Right lobe of liver (tissue), 6 donors: ENCODE measurements around the gene CA7. TPM values are rescaled to one million over a fixed set of nuclear protein-coding genes. Genes with fewer than 3 reads are reported as not detected.
A peak's percentile ranks its signal among the peaks of the same experiment; 100 is the strongest.
"Not testable (repeated sequence)": the region's sequence is repeated elsewhere in the genome, so short reads cannot be mapped to it uniquely, and the experiment has no call there.

Experiments
- ATAC-seq, 4 donors: fragments of 200-7000 bp; cut with Tn5 transposase; one replicate each; pipeline ENCODE4 v1.9.1; 2020; ENCODE audit warnings: mild to moderate bottlenecking in 4 of 4, moderate library complexity in 4 of 4
- DNase-seq, 3 donors: peaks; one replicate each; pipeline ENCODE4 v3.0.0-alpha.2; 2020
- H3K27ac ChIP-seq, 3 donors: fragments of 200-600 bp; one replicate each; pipeline ENCODE4 v1.8.0; 2022
- H3K27me3 ChIP-seq, 2 donors: fragments of 200-600 bp; one replicate each; pipeline ENCODE4 v1.8.0; 2022
- H3K36me3 ChIP-seq, 4 donors: fragments of 200-600 bp; sonication (generic) in 1 of 4; one replicate each; pipeline versions ENCODE4 v1.5.1 to v1.8.0; 2017 to 2022; ENCODE audit warnings: control low read depth in 1 of 4
- H3K4me1 ChIP-seq, 4 donors: fragments of 200-600 bp; sonication (generic) in 1 of 4; one replicate each; pipeline versions ENCODE4 v1.5.1 to v1.8.0; 2017 to 2022; ENCODE audit warnings: control low read depth in 1 of 4
- H3K4me3 ChIP-seq, 3 donors: fragments of 200-600 bp; one replicate each; pipeline ENCODE4 v1.8.0; 2022
- H3K9me3 ChIP-seq, 4 donors: fragments of 200-600 bp; sonication (generic) in 1 of 4; one replicate each; pipeline versions ENCODE4 v1.5.1 to v1.8.0; 2017 to 2022; ENCODE audit warnings: control low read depth in 1 of 4
- CTCF ChIP-seq, 4 donors: fragments of 200-600 bp in 3 of 4; fragments of 450-650 bp in 1 of 4; IDR thresholded peaks; one replicate each; pipeline versions ENCODE4 v1.5.1 to v1.8.0; 2016 to 2022; ENCODE audit warnings: antibody characterized with exemption in 4 of 4, mild to moderate bottlenecking in 2 of 4
- POLR2A ChIP-seq: fragments of 450-650 bp; IDR thresholded peaks from one replicate; pipeline ENCODE4 v1.6.1; 2017; ENCODE audit warnings: antibody characterized with exemption, mild to moderate bottlenecking
- WGBS: methylation state at CpG from one replicate; pipeline ENCODE4 v1.1.6; 2018; ENCODE audit warnings: low coverage, low lambda C conversion rate; ENCODE audit not compliant: insufficient coverage; ENCODE audit errors: missing lambda C conversion rate; 5-methylcytosine and 5-hydroxymethylcytosine counted together
- intact Hi-C, 2 donors: fragments of 100-400 bp; cut with DNase I; formaldehyde crosslinking; loops; one replicate each; pipeline versions ENCODE4 v1.11.2 to v1.14.1; 2022
- total RNA-seq, 6 experiments: library from RNA; depleted of rRNA in 2 of 6; stranded (reverse); fragments of >200 nt in 2 of 6; fragmentation: NEBNext Ultra II Directional in 3 of 6; extraction: Animal tissue kit (Norgen Biotek cat#: 25700) in 3 of 6; gene quantifications; one replicate each; pipeline versions ENCODE4 v1.1.0 to v1.2.4, GENCODE V29; 2016 to 2023
- donor health status: DM: no; HTN: yes; CAD: no.
- donor health status: DM: no; HTN: no; CAD: no.
- donor health status: DM: no; HTN: no; CAD: no.
- donor health status: DM: no; HTN: yes; CAD: no.
- donor health status: DM: no; HTN: yes; CAD: no.

Gene CA7
- total RNA-seq, 6 experiments from 2014 or later, result not detected

GRCh38 chr16:66895999-66896398, 51.8 kb downstream of the CA7 start:
- intact Hi-C loops, result loop anchor here in 1 of 2 donors (5.0 kb wide), 1 partner anchor 46 kb away; no protein-coding TSS in a partner anchor
- Histone ChIP-seq H3K4me3 (no peak overlapping the region), H3K36me3 (no peaks in the 10 kb centered on the region), H3K27ac (no peak overlapping the region), H3K9me3 (no peaks in the 10 kb centered on the region), H3K27me3 (no peaks in the 10 kb centered on the region), H3K4me1 (peaks cover 0 to 21% (median 9%) of the 10 kb centered on the region in 4 donors)
- 100% methylated on average over 2 of the region's 3 CpGs for WGBS
- peak in 1 of 3 donors; percentile 22 for DNase-seq
- TF ChIP-seq POLR2A (no peak), CTCF (IDR thresholded peaks at IDR 0.05) (no peak)
- no peak for ATAC-seq

GRCh38 chr16:66896682-66897081, 52.5 kb downstream of the CA7 start:
- H3K4me3 ChIP-seq, ATAC-seq, H3K9me3 ChIP-seq, H3K27me3 ChIP-seq, H3K27ac ChIP-seq, H3K36me3 ChIP-seq: not testable (repeated sequence)
- WGBS, result 57% methylated on average over 5 of the region's 5 CpGs
- intact Hi-C loops, result loop anchor here in 1 of 2 donors (5.0 kb wide), 1 partner anchor 46 kb away; no protein-coding TSS in a partner anchor
- peak in 1 of 3 donors; percentile 5 for DNase-seq
- H3K4me1 ChIP-seq, result peaks cover 0 to 19% (median 8%) of the 10 kb centered on the region in 4 donors

GRCh38 chr16:66898207-66898606, 54.0 kb downstream of the CA7 start:
- no peak overlapping the region for H3K27ac ChIP-seq
- WGBS, result 55% methylated on average over 3 of the region's 3 CpGs
- H3K4me1 ChIP-seq, result peaks cover 0 to 19% (median 8%) of the 10 kb centered on the region in 4 donors
- H3K4me3 ChIP-seq, result no peak overlapping the region
- TF ChIP-seq POLR2A, result no peak
- ATAC-seq, result peak in 1 of 4 donors; percentile 12
- H3K36me3 ChIP-seq, result no peaks in the 10 kb centered on the region
- no peaks in the 10 kb centered on the region for H3K27me3 ChIP-seq
- intact Hi-C loops, result loop anchor here in 1 of 2 donors (5.0 kb wide), 1 partner anchor 44 kb away; no protein-coding TSS in a partner anchor
- peak in 2 of 3 donors; percentile 21 to 53 for DNase-seq
- no peaks in the 10 kb centered on the region for H3K9me3 ChIP-seq

GRCh38 chr16:66898933-66899309, 54.7 kb downstream of the CA7 start:
- no peaks in the 10 kb centered on the region for H3K27me3 ChIP-seq
- H3K4me3 ChIP-seq, result no peak overlapping the region
- intact Hi-C loops, result loop anchor here in 1 of 2 donors (5.0 kb wide), 1 partner anchor 43 kb away; no protein-coding TSS in a partner anchor
- ATAC-seq (no peak), DNase-seq (no peak)
- H3K27ac ChIP-seq, result peak overlapping the region in 2 of 3 donors; percentile 64 to 66
- 0% methylated on average over 2 of the region's 2 CpGs for WGBS
- no peaks in the 10 kb centered on the region for H3K36me3 ChIP-seq
- H3K9me3 ChIP-seq, result no peaks in the 10 kb centered on the region
- no peak for TF ChIP-seq POLR2A
- no peak for TF ChIP-seq CTCF (IDR thresholded peaks at IDR 0.05)
- peaks cover 0 to 19% (median 8%) of the 10 kb centered on the region in 4 donors for H3K4me1 ChIP-seq

- DNase-seq (peak; percentile 46 to 83 (median 82)), ATAC-seq (peak; percentile 63 to 87 (median 74))
- Histone ChIP-seq H3K27ac (peak overlapping the region; percentile 37 to 66 (median 64)), H3K27me3 (no peaks in the 10 kb centered on the region), H3K4me1 (peaks cover 0 to 19% (median 8%) of the 10 kb centered on the region in 4 donors), H3K9me3 (no peaks in the 10 kb centered on the region), H3K4me3 (no peak overlapping the region), H3K36me3 (no peaks in the 10 kb centered on the region)
- 36% methylated on average over 2 of the region's 6 CpGs for WGBS
- intact Hi-C loops, result loop anchor here in 1 of 2 donors (5.0 kb wide), 1 partner anchor 43 kb away; no protein-coding TSS in a partner anchor
- TF ChIP-seq POLR2A (no peak), CTCF (IDR thresholded peaks at IDR 0.05) (no peak)
Measured at GRCh38 chr16:66899310-66899944, 55.2 kb downstream of the CA7 start.
